GM18870 (cell line): ENCODE measurements around the gene HAND2.

Experiments used
- ATAC-seq: cut with Tn5 transposase; IDR thresholded peaks from one replicate; pipeline ENCODE4 v1.9.1; 2021; ENCODE audit warnings: moderate library complexity; ENCODE audit not compliant: unreplicated experiment

HAND2 gene

DNA sequence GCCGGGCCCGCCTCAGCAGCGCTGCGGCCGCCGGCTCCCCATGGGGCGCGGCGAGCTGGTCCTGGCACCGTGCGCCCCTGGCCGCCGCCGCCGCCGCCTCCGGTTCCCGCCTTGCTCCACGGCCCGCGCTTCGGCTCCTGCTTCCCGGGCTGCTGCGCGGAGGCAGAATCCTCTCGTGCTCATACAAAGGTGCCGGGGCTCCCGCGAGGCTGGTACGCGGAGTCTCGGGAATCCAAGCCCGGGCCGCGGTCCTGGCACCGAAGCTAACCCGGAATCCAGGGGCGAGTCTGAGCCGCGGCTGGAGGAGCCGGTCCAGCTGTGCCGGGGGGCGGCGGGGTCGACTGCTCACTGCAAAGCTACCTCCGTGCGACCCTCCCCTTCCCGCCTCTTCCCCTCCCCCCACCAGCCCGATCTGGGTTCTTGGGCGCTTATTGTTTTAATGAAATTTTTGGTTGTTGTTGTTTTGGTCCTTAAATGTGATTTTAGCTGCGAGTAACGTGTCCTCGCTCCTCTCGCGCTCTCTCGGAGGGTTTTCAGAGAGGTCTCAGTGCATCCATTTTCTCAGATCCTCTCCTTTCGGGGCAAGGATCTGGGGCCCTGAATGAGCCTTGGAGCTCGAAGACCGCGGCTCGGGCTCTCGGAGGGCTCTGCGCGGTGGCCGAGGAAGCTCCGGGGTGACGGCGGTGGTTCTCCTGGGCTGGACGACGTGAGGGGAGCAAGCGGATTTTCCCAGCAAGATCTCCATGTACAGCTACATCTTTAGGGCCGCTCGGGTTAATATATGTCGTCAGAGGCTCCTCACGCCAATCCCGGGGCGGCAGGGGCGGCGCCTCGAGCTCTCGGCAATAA lies at the start of gene HAND2:
TSS of gene HAND2 (minus strand) at position 753 of the 849 bp plus-strand sequence. CDS start 940 bp downstream, outside the sequence.
- no peak for ATAC-seq

DNA sequence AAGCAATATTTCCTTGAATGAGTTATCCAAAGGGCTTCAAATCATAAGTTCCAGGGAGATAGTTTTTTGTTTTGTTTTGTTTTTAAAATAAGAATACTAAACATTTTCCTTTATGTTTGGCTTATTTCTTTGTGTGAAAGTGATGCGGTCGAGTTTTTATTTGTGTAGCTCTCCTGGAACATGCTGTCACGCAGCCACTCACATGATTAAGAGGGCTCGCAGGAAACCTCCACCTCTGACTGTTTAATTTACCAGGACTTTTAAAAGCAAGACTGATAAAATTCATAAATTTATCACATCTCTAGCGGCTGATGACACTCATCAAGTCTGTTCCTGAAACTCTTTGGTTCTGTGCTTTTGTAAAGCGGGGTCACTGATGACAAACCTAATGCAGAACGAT lies 48.9 kb upstream of the HAND2 start:
- no peak for ATAC-seq

DNA sequence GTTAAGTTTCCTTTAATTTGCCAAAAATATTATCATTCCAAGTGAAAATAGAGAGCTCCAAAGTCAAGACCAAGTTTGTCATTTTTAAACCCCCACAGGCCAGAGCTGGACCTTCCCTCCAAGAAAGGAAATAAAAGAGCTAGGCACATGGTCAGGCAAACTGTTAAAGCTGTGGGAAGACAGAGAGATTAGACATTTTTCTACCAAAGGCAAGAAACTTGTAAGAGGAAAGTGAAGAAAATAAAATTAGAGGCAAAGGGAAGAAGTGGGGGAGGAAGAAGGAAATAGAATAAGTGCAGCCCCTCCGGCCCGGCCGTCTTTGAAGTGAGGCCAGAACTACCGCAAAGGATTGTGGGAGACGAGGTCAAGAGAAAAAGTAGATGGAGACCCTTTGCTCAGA lies 47.9 kb upstream of the HAND2 start:
- no peak for ATAC-seq

DNA sequence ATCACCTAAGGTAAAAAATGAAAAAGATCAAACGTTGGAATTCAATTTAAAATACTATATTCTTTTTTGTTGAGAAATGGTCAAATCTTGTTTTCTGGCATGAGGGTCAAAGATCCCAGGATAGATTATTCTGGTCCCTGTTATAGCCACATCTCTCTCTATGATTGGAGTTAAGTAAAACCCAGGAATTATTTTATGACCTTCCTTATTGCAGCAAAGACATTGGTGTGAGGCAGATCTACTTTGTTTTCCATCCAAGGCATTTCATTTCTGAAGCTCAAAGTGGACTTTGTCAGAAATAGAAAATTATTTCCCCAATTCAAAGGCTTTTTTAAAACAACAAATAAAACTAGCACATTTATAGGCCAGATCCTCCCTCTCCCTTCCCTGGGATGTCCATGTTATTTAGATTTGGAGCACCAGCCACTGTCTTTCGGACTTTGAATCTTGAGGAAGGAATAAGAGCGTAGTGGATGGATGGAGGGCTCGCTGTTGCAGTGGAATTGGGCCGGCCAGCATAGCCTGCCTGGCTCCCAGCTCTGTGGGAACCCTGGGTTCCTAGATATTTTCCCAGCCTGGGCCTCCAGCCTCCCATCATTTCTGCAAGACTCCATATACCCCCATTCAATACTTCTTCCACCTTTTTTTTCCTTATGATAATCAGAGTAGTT lies 45.6 kb upstream of the HAND2 start:
- ATAC-seq: no peak

DNA sequence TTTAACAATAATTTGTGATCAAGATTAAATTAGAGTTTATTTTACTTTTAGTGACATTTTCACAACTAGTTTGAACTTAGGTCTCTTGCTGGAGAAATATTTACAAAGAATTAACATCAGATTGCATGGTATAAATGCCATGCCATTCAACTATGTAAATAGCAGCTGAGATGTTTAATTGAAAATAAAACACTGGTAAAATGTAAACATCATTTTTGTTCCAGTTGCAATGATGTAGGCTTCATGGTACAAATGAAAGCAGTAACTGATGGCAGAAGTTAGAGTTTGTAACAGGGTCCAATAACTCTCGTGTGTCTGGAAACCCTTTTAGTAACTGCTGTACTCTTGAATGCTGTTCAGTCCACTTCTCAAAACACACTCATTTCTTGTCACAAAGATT lies 43.7 kb upstream of the HAND2 start:
- ATAC-seq: no peak

DNA sequence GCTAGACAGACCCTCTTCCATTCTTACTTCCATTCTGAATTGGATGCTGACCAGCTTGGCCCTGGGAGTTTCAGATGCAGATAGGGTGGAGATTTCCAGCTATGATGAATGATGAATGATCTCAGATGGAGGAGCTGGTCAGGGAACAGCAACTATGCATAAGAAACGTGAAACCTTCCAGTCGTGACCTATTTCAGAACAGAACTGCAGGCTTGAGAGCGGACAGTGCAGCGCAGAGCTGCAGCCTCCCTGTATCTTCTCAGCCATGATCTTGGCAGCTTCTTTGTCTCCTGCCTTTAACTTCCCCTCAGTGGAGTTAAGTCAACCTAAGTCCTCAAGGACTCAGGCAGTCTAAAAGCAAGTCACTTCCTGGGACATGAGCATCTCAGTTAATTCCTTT lies 43.3 kb upstream of the HAND2 start:
- no peak for ATAC-seq

DNA sequence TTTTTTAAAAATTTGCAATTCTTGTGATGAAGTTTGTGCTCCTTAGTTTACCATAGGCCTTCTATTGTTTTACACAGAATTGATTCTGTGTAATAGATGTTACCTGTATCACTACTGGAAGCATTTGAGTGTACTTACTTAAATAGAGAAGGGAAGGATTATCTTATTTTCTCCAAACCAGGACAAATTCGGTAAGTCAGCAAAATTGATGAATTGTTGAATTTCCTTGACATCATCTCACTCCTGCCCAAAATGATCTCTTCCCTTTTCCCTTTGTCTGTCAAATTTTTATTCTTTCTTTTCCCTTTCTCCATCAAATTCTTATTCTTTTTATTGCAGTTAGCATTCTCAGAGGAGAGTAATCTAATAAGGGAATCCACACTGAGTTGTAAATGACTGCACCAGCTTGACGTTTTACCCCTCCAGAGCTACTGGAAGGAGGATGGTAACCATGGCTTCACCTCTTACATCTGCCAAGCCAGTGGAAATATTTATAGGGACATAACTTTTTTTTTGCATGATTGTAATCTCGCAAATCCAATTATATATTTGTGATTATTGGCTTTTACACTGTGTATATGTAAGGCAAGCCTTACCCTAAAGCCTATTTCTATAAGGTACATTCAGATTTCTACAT lies 42.6 kb upstream of the HAND2 start:
- no peak for ATAC-seq

DNA sequence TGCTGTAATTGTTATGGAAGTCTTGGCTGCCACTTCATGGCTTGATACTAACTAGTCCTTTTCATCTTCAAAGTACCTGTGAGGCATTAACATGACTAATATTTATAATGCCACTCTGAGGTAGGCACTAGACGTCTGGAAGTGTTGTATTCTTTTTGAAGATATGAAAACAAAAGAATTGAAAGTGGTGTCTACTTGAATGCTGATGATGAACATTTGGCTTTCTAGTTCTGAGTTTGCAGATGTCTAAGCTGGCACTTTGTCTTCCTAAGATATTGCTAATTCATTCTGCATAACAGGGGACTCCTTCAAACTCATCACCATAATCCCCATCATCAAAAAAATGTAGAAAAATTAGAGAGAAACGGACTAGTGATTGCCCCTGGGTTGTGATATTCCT lies 41.6 kb upstream of the HAND2 start:
- no peak for ATAC-seq

DNA sequence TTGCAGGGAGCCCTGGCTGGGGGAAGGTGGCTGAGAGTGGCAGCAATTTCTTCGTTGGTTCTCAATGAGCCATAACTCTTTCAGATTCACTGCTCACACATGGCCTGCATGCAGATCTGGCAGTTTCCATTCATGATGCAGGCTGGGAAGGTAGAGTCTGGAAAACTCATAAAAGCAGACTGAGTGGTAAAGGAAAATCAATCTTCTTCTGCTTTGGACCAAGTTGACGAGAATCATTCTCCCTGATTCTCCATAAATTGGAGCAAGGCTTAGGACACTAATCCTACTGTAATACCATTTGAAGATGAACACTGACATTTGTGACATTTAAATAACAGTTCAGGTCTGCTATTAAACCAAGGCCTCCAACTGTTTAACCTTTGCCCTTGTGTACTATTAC lies 35.3 kb upstream of the HAND2 start:
- no peak for ATAC-seq

DNA sequence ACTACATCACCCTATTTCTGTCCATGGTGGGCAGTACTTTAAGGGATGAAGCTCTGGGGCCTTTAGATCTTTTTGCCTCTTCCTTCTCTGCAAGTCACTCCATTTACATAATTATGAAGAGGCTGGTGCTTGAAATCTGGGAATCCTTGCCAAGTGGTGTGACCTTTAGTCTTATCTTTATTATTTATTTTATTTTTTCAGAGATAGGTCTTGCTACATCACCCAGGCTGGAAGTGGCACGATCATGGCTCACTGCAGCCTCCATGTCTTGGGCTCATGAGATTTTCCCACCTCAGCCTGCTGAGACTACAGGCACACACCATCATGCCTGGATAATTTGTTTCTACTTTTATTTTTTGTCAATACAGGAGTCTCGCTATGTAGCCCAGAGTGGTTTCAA lies 34.4 kb upstream of the HAND2 start:
- no peak for ATAC-seq

DNA sequence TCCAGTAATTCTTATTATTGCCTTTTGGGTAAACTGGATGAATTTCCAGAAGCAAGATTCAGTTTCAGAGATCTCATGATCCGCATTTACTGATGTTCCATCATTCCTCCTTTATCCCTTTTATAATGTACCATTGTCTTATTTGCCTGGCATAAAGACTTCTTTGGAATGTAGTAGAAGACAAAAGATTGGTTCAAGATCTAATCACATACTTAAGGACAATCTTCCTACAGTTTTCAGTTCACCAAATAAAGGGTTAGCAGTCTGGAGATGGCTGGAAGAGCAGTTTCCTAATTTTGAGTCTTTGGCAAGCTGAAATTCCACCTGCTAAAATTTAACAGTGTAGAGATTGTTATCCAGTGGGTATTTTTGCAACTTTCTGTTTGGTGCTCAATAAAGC lies 30.9 kb upstream of the HAND2 start:
- ATAC-seq: no peak

DNA sequence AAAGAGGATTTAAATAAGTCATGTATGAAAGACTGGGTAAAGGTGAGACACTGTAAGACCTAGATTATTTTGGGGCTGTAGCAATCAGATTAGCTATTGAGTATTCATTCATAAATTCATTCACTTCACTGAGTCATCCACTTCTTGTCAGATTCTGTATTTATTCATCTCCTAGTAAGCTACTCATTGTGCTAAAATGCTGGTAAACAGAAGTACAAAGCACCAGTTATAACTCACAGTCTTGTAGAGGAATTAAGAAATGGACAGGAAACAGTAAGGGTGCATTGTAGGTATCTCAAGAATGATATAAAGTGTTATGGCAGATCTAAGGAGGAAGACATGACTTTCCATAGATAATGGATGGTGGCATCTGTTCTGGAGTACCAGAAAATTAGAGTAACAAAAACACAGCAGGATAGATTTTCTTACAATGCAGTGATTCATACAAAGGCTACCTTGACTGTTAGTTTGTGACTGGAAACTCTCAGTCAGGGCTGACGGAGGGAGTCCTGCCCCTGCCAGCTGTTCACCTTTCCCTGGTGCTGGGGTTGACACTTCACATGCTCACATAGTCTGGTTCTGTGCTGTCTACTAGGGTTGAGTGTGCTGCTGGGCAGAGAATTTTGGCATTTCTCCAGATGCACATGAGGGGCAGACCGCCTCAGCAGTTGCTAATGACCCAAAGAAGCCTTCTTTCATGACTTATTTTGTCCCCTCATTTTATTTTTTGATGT lies 26.5 kb upstream of the HAND2 start:
- ATAC-seq: no peak

DNA sequence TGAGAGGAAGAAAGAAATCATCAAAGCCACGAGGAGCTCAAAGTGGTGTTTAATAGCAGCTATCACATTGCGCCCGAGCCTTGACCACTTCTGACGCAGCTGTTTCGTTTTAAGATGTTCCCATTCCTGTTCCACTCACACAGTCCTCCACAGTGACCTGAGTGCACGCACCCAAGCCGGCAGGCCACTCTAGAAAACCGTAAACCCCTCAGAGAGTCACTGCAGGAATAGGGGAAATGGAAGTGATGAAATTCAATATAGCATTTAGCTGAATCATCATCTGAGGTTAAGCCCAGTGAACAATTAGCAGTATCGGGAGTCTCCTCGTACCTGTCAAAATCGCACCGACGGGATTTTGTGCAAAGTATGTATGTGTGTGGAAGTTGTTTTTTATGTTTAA lies 17.9 kb upstream of the HAND2 start:
- ATAC-seq: no peak

DNA sequence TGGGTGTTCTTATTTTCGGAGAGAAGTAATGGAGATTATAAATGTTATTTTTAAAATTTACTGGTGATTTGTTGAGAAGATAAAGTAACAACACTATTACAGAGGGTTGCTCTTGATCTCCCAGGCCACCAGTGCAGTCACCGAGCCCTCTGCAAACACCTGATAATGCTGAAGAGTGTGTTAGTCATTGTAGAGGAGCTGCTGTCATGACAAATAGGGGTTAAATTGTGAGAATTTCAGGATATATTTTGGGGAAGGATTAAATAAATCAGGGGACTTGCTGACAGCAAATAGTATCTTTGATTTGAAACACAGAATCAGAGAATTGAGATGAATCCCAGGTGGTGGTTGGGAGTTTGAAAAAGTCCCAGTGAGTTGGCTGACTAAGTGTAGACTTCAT lies 16.7 kb upstream of the HAND2 start:
- no peak for ATAC-seq

DNA sequence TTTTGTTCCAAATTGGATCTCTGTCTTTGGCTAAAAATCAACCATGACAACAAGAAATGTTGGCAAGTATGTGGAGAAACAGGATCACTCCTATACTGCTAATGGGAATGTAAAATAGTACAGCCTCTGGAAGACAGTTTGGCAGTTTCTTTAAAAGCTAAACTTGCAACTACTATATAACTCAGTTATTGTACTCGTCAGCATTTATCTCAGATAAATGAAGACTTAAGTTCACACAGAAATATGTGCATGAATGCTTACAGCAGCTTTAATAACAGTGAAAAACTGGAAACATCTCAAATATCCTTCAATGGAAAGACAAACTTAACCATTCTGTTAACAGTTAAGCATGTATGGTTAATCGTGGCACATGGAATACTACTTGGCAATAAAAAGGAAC lies 15.4 kb upstream of the HAND2 start:
- ATAC-seq: no peak

DNA sequence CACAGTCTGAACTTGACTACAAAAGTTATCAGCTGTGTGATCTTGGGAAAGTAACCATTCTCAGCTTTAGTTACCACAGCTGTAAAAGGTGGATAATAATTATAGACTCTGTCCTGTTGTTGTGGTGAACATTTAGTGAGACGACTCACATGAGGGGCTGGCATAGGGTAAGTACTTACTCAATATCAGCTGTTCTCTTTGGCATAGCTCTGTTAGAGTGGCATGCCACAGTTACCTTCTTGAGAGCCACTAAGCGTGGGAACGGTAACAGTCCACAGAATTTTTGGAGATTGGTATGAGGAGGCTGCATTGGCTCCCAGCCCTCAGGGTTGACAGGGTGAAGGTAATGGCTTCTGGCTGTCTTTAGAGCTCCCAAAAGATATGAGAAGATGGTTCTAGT lies 13.2 kb upstream of the HAND2 start:
- no peak for ATAC-seq

DNA sequence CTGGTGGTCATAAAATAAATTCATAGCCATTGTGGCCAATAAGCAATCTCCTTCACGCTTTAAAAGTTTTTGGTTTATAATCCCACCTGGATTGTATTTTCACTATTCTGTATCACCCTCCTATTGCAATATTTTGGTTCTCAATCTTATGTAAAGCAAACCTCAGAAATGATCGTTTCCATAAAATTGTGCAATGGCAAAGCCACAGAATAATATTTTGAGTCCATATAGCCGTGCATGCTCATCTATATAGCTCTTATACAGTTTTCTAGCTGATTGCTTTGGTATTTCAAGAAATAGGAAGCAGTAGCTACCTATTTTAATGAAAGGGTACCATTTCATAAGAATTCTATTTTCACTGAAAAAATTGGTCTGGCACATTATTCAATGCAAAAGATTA lies 10.0 kb upstream of the HAND2 start:
- ATAC-seq: no peak

DNA sequence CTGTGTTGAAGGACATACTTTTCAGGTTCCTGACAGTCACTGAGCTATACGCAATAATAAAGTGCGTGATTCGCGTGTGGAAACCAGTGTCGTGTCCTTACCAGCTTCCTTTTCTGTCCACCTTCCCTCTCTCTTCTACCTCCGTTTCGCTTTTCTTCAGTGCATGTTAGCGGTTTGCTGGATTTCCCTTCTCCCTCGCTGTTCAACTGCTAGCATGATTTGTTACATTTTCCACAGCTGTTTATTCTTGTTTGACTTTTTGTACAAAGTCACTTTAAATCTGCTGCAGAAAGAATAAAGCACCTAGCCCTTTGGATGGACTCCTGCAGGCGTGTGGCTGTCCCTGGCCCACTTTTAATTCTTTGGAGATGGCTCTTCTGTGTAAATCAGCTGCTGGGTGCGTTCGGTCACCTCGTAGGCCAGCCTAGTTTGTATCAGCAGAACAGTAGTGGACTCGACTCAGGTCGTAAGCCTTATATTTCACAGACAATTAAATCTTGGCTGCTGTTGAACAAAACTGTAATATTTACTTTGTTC lies 8.9 kb upstream of the HAND2 start:
- no peak for ATAC-seq

DNA sequence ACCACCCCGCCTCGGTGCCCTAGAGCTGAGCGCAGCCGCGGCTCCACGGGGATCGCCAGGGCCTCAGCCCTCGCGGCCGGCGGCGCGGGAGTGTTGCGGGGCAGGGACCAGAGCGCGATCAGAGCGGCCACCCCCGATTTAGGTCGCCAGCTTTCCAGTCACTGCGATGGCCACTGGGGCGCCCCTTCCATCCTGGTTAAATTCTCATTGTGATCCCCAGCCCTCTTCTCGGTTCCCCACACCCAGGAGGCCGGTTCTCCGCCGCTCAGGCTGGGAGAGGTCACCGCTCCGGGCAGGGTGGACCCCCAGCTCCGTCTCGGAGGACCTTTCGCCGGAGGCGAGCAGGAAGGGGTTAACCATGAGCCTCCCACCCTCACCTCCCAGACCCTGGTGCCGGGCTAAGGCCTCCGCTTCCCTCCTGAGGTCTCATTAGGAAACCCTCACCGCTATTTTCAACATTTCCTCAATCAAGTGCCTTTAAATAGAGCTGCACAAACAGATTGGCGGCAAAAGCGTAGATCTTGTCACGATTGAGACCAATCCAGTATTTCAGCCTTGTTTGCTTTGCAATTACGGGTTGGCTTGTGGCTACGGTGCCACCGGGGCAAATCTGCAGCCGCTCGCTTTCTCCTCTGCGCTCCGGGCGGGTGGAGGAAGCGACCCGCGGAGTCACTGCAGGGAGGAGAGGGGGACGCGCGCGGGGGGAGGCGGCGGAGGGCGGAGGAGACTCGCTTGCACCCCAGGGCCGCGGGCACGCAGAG lies 8.3 kb upstream of the HAND2 start:
- ATAC-seq: no peak

DNA sequence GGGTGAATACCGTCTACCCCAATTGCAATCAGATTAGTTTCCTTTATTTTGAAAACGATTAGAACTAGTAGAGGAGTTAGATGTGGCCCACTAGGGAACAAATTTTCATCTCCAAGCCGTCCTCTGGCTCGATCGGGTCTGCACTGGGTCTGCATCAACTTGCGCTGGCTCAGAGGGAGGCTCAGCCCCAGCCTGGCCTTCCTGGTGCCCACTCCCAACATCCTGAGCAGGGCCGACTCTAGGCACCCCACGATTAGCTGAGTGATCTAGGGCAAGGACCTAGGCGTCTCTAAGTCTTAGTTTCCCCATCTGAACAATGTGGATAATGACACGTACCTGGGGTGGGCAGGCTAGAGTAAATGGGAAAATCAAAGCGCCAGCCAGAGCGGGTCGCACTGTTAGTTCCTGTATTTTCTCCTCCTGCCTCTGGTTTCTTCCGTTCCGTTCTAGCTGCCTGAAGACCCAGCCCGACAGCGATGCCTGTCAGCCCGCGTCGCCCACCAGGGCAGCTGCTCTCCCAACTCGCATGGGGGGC lies 7.7 kb upstream of the HAND2 start:
- ATAC-seq: no peak
